GM12874 (cell line): ENCODE results near the gene KIAA1549.

Experiments
- TF ChIP-seq, protein P1 (sequence below): IDR thresholded peaks from 2 replicates; pipeline ENCODE4 v1.5.1; 2011; ENCODE audit warnings: low read depth, mild to moderate bottlenecking, control low read depth, low read length, moderate library complexity; ENCODE audit not compliant: insufficient read depth

Gene KIAA1549

DNA sequence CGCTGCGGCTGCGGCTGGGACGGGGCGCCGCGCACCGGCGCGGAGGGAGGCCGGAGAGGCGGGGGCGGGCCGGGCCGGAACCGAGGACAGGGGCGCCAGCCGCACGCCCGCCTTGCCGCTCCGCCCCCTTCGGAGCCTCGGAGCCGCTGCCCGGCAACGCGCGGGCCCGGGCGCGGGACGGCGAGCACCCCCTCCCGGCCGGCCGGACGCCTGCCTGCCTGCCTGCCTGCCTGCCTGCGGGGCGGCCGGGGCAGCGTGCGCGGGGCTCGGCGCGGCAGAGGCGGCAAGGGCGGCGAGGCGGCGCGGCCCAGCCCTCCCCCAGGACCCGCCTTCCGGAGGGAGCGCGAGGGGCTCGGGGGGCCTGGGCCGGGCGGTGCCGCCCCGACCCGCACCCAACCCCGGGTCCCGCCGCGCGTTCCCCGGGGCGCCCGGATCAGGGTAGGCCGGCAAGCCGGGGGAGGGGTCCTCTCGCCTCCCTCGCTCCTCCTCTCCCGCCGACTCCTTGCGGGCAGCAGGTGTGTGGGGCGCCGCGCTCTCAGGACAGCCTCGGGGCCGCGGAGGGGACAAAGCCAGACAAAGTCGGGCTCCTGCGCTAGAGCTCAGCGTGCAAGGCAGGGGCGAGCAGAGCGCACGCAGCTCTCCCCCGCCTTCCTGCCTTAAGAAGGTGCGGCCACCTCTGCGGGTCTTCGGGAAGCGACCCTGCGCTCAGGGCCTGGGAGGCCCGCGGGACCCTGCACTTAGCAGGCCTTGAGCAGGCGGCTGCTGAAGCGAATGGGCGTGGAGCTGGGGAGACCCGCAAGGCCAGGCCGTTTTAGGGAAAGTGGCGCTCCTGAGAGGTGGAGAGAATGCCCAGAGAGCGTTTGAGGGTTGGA lies at the start of gene KIAA1549:
Gene KIAA1549 (minus strand): TSS at position 58 of the 872 bp plus-strand sequence. CDS start 120 bp downstream, outside the sequence.
- TF ChIP-seq, protein P1, sequence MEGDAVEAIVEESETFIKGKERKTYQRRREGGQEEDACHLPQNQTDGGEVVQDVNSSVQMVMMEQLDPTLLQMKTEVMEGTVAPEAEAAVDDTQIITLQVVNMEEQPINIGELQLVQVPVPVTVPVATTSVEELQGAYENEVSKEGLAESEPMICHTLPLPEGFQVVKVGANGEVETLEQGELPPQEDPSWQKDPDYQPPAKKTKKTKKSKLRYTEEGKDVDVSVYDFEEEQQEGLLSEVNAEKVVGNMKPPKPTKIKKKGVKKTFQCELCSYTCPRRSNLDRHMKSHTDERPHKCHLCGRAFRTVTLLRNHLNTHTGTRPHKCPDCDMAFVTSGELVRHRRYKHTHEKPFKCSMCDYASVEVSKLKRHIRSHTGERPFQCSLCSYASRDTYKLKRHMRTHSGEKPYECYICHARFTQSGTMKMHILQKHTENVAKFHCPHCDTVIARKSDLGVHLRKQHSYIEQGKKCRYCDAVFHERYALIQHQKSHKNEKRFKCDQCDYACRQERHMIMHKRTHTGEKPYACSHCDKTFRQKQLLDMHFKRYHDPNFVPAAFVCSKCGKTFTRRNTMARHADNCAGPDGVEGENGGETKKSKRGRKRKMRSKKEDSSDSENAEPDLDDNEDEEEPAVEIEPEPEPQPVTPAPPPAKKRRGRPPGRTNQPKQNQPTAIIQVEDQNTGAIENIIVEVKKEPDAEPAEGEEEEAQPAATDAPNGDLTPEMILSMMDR: peak; percentile 25; the same call in 1 of the 2 replicates

DNA sequence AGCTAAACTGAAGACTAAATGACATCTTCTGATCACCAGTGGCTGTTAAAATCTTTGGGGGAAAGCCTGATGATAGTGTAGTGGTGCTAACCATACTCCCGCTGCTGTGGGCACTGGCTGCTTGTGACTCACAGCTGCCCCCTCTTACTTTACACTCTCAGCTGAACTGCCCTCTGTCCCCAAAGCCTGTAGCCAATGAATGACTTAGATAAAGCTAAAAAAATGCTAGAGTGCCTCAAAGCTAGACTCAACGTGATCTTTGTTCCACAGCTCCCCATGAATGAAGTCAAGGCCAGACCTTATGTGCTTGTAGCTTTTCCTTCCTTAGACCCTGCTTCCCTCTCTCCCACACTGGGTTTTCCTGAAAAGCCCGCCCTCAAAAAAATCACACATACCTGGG lies 48.2 kb upstream of the KIAA1549 start:
- TF ChIP-seq, protein P1: no peak

DNA sequence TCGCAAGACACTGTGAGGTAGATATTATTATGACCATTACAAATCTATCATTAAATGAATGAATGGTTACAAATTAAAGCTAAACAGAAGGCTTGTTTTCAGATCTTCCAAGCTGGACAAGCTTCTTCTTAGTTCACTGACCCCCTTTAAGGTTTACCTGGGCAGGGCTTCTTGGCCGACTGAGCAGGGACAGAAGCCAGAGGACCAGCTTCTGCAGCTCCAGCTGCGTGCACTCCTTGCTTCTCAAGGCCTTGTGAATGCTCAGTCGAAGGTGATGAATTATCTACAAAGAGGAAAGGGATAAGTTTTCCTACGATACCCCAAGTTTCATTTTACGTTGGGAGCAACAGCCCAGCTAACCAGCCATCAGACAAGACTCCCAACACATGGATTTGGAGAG lies 45.4 kb upstream of the KIAA1549 start:
- TF ChIP-seq, protein P1: no peak

DNA sequence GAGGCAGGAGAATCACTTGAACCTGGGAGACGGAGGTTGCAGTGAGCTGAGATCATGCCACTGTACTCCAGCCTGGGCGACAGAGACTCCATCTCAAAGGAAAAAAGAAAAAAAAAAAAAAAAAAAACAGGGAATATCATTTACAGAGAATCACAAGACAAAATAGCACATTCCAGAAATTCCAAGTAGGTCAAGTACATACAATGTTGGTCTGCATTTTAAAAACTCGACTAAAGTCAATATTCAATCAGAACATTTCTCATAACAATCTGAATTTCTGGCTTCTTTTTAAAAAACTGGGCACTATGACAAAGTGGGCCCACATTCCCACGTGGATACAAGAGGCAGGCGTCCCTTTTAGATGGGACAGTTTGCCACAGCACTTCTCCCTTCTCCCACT lies 41.9 kb upstream of the KIAA1549 start:
- TF ChIP-seq, protein P1: no peak

DNA sequence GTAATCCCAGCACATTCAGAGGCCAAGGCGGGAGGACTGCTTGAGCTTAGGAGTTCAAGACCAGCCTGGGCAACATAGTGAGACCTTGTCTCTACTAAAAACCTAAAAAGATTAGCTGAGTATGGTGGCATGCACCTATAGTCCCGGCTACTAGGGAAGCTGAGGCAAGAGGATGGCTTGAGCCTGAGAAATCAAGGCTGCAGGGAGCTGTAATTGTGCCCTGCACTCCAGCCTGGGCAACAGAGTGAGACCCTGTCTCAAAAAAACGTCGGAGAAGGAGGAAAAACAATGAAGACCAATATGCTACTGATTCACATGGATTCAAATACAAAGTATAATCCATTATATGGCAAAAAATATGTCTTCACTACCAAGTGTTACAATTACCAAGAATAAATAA lies 41.1 kb upstream of the KIAA1549 start:
- TF ChIP-seq, protein P1: no peak

DNA sequence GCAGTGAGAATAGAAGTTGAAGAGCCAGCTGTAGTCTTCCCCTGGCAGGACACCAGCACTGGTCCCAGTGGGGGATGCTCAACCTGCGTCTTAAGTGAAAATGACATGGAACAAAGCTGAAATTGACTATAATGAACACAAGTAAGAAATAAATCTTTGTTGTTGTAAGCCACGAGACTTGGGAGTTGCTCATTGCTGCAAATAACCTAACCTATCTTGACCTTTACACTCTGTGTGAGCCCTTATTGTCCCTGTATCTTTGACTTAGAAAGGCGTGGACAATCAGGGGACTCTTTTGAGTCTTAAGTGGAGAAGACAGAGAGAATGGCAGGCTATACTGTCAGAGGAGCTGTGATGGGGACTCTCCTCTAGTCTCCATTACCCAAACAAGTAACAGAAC lies 37.7 kb upstream of the KIAA1549 start:
- TF ChIP-seq, protein P1: no peak

DNA sequence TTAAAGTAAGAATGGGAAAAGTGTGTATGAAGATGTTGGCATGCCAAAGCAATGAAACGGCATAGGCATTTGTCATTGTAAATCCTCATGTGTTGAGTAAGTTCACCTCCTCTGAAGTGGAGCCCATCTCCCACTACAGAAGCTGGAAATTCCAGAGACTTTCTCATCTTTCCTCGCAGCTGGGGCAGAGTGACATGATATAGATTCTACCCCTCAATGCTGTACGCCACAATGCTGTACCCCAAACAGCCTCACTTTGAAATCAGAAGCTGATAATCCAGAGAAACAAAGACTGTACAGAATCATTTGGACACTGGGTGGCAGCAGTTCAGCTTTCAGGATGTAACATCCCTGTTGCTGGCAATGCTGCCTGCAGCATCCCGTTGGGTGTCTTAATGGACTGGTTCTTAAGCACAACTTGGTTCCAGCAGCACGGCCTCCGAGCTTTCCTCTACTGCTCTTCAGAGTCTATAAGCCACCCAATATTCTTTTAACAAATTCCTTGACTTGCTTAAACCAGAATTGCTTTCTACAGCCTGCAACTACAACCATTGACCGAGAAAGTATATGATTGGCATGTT lies 35.8 kb upstream of the KIAA1549 start:
- TF ChIP-seq, protein P1: peak; percentile 67
